Gastroesophageal sphincter (tissue), 4 donors: ENCODE data around the gene EBF4. TPM values are rescaled to one million over a fixed set of nuclear protein-coding genes. Genes with fewer than 3 reads are reported as not detected.

Experiments used
- ATAC-seq: fragments of 150-250 bp; one replicate; pipeline ENCODE4 v1.9.1; 2016; ENCODE audit warnings: mild to moderate bottlenecking, moderate library complexity
- H3K27ac ChIP-seq, 4 donors: fragments of 200-600 bp; sonication (generic) in 3 of 4; 1 replicate in 3 of 4; 2 replicates in 1 of 4; pipeline ENCODE4 v1.5.1; 2016 to 2019
- H3K27me3 ChIP-seq: fragments of 200-600 bp; sonication (generic); one replicate; pipeline ENCODE4 v1.5.1; 2019
- H3K36me3 ChIP-seq, 2 donors: fragments of 200-600 bp; sonication (generic); one replicate each; pipeline ENCODE4 v1.5.1; 2019; ENCODE audit warnings: control low read depth in 1 of 2
- H3K4me1 ChIP-seq, 3 donors: fragments of 200-600 bp; sonication (generic); 1 replicate in 2 of 3; 2 replicates in 1 of 3; pipeline ENCODE4 v1.5.1; 2016 to 2019; ENCODE audit warnings: control low read depth in 2 of 3
- H3K4me3 ChIP-seq, 2 donors: fragments of 200-600 bp; sonication (generic); one replicate each; pipeline ENCODE4 v1.5.1; 2019; ENCODE audit warnings: mild to moderate bottlenecking in 1 of 2, moderate library complexity in 1 of 2
- H3K9me3 ChIP-seq, 3 donors: fragments of 200-600 bp; sonication (generic); one replicate each; pipeline ENCODE4 v1.5.1; 2017 to 2019; ENCODE audit warnings: control low read depth in 2 of 3
- CTCF ChIP-seq, 4 experiments: fragments of 200-600 bp in 2 of 4; fragments of 450-650 bp in 2 of 4; sonication (generic) in 1 of 4; IDR thresholded peaks; one replicate each; pipeline ENCODE4 v1.5.1; 2017 to 2019; ENCODE audit warnings: antibody characterized with exemption in 4 of 4, mild to moderate bottlenecking in 2 of 4, moderate library complexity in 2 of 4
- EP300 ChIP-seq: sonication (generic); formaldehyde crosslinking; IDR thresholded peaks from one replicate; pipeline ENCODE4 v1.6.1; 2017; ENCODE audit warnings: antibody characterized with exemption, mild to moderate bottlenecking
- POLR2A ChIP-seq, 2 donors: fragments of 450-650 bp; IDR thresholded peaks; one replicate each; pipeline ENCODE4 v1.6.1; 2017; ENCODE audit warnings: antibody characterized with exemption in 2 of 2, mild to moderate bottlenecking in 2 of 2, moderate library complexity in 1 of 2
- POLR2AphosphoS5 ChIP-seq: sonication (generic); formaldehyde crosslinking; IDR thresholded peaks from one replicate; pipeline ENCODE4 v1.6.1; 2017; ENCODE audit warnings: antibody characterized with exemption
- WGBS, 2 donors: methylation state at CpG; one replicate each; pipeline ENCODE4 v1.1.5; 2018; ENCODE audit warnings: low coverage in 1 of 2; 5-methylcytosine and 5-hydroxymethylcytosine counted together
- total RNA-seq, 4 donors: library from RNA; depleted of rRNA; stranded (reverse); fragments of >200 nt; gene quantifications; one replicate each; pipeline ENCODE4 v1.1.0, GENCODE V29; 2016

The EBF4 gene
- total RNA-seq, 4 donors from 2014 or later, result 14.5 to 36.6 (median 19.6) TPM

DNA sequence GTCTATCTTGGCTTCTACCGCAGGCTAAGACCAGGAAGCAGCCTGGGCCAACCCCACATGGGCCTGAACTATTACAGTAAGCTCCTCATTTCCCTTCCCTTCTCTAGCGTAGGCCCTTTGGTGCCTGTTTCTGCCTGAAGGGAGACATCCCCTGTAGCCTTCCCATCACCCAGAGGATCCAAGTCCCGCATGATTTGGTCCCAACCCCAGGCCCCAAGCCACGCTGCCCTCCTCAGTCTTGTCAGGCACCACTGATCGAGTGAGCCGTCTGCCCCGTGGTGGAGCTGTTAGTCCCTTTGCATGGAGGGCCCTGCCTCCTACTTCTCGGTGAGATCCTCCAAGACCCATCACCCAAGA lies 46.4 kb downstream of the EBF4 start:
- 77% methylated on average over 7 of the region's 8 CpGs; no CpG with 5 or more reads in 1 of the 2 donors for WGBS, 2 donors
- no peaks in the 10 kb centered on the region for H3K9me3 ChIP-seq
- TF ChIP-seq POLR2A (IDR thresholded peaks at IDR 0.05), result no peak
- no peak for TF ChIP-seq POLR2AphosphoS5
- TF ChIP-seq CTCF (IDR thresholded peaks at IDR 0.05), result no peak
- TF ChIP-seq EP300, result no peak
- ATAC-seq, result no peak
- H3K27me3 ChIP-seq, result no peaks in the 10 kb centered on the region
- no peak overlapping the region for H3K27ac ChIP-seq
- no peak overlapping the region for H3K4me3 ChIP-seq
- H3K36me3 ChIP-seq, result peaks cover 0 to 3% of the 10 kb centered on the region in 2 donors
- H3K4me1 ChIP-seq, result no peaks in the 10 kb centered on the region

- TF ChIP-seq POLR2AphosphoS5, result no peak
- no peak for TF ChIP-seq EP300
- no peak for TF ChIP-seq CTCF (IDR thresholded peaks at IDR 0.05)
- no peak for TF ChIP-seq POLR2A (IDR thresholded peaks at IDR 0.05)
- Histone ChIP-seq H3K4me3 (no peak overlapping the region), H3K9me3 (no peaks in the 10 kb centered on the region), H3K27ac (no peak overlapping the region), H3K36me3 (no peaks in the 10 kb centered on the region), H3K27me3 (no peaks in the 10 kb centered on the region), H3K4me1 (no peaks in the 10 kb centered on the region)
- WGBS, 2 donors, result 70 to 78% methylated on average over 4 of the region's 6 CpGs
- no peak for ATAC-seq
Observed at GRCh38 chr20:2740702-2741101, 48.1 kb downstream of the EBF4 start.

DNA sequence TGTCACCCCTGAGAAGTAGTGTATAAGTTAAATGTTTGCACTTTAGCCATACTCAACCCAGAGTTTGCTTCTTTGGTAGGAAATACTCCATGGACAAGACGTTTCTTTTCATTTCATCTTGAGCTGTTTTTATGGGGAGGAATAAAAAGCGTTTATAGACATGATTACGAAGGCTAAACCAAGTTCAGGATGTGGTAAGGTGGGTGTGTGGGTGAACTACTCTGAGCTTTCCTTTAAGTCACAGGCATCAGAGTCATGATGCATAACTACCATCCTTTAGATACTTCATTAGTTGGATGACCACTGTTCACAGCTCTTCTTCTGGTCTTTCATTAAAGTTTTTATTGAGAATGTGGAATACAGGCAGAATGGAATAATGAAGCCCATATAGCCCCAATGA lies 48.9 kb downstream of the EBF4 start:
- ATAC-seq, result no peak
- H3K36me3 ChIP-seq, result no peaks in the 10 kb centered on the region
- WGBS, 2 donors, result 61 to 66% methylated on average over 2 to 3 of the region's 3 CpGs
- H3K4me3 ChIP-seq, result no peak overlapping the region
- no peaks in the 10 kb centered on the region for H3K9me3 ChIP-seq
- H3K27me3 ChIP-seq, result no peaks in the 10 kb centered on the region
- TF ChIP-seq POLR2A (IDR thresholded peaks at IDR 0.05) (no peak), CTCF (IDR thresholded peaks at IDR 0.05) (no peak), POLR2AphosphoS5 (no peak), EP300 (no peak)
- H3K27ac ChIP-seq, result no peak overlapping the region
- H3K4me1 ChIP-seq, result no peaks in the 10 kb centered on the region

- Histone ChIP-seq H3K27ac (no peak overlapping the region), H3K36me3 (no peaks in the 10 kb centered on the region), H3K27me3 (no peaks in the 10 kb centered on the region), H3K9me3 (no peaks in the 10 kb centered on the region), H3K4me3 (no peak overlapping the region), H3K4me1 (no peaks in the 10 kb centered on the region)
- ATAC-seq, result no peak
- TF ChIP-seq EP300, result no peak
- no peak for TF ChIP-seq CTCF (IDR thresholded peaks at IDR 0.05)
- no peak for TF ChIP-seq POLR2A (IDR thresholded peaks at IDR 0.05)
- TF ChIP-seq POLR2AphosphoS5, result no peak
- WGBS, 2 donors, result 77 to 80% methylated on average over 6 to 7 of the region's 7 CpGs
Observed at GRCh38 chr20:2741881-2742280, 49.3 kb downstream of the EBF4 start.

DNA sequence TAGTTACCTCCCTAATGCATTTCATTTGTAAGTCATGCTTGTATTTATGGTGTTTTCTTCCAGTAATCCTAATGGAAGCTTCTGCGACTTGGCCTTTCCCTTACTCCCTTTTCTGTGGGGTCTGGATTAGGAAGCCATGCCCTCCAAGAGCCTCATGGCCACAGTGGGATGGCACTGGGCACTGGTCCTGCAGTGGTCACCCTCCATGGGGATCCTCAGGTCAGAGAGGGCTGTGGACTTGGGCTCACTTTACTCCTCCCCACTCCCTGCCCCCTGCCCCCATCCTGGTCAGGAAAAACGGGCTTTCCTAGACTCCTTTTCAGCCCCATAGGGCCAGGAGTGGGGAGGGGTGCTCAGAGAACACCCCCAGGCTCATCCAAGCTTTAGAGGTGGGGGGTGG lies 49.9 kb downstream of the EBF4 start:
- Histone ChIP-seq H3K36me3 (no peaks in the 10 kb centered on the region), H3K27ac (no peak overlapping the region), H3K4me3 (no peak overlapping the region), H3K27me3 (no peaks in the 10 kb centered on the region), H3K9me3 (no peaks in the 10 kb centered on the region), H3K4me1 (no peaks in the 10 kb centered on the region)
- 78% methylated on average over 1 of the region's 2 CpGs; no CpG with 5 or more reads in 1 of the 2 donors for WGBS, 2 donors
- TF ChIP-seq POLR2AphosphoS5 (no peak), POLR2A (IDR thresholded peaks at IDR 0.05) (no peak), EP300 (no peak), CTCF (IDR thresholded peaks at IDR 0.05) (no peak)
- no peak for ATAC-seq
